DMS114 treated with DMSO at 0.1 percent for 48 hours (cell line): ENCODE results near the gene KRTAP10-2.
"Not testable (repeated sequence)": the region's sequence is repeated elsewhere in the genome, so short reads cannot be mapped to it uniquely, and the experiment has no call there.

Experiments used
- DNase-seq: peaks from one replicate; lab custom pipeline; 2025; ENCODE audit not compliant: unreplicated experiment; lab: John Stamatoyannopoulos, UW

The KRTAP10-2 gene

DNA sequence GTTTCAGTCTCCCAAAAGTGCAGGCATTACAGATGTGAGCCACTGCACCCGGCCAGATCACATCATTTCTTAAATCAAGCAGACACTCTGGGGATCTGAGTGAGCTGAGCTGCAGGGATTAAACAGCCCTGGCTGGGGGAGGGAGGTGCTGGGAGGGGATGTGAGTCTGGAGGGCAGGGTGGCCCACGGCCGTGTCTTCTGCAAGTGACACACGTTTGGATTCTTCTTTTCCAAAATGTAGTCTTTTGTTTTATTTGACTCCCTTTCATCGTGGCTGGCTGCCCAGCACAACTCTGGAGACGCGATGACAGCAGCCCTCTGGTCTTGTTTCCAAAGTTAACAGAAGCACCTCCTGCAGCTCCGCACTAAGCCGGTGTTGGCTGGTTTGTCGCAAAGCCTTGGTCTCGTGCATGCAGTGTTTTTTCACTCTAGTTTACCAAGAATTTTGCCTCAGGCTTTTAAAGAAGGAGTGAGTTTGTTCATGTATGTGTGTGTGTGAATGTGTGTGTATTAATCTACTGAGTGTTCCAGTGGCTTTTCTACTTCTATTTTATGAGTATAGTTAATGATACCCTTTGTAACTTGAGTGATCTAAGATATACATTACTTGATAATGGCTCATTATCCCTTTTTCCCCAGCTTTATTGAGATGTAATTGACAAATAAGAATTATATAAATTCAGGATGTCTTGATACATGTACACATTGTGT lies 31.9 kb upstream of the KRTAP10-2 start:
- no peak for DNase-seq

DNA sequence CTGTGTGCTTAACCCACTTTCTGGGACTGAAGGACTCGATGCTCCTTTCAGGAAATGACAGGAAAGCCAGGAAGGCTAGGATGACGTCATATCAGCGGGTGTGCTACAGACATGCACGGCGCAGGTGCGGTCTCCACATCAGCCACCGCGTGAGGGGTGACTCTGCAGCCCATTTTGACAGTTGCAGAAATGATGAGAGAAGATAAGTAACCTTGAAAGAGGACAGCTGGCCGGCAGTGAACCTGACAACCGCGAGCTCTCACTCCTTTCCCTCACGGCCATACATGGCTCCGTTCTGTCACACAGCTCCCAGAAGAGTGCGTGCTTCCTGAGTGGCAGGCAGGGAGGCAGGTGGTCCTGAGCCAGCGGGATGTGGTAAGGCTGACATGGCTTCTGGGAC lies 30.8 kb upstream of the KRTAP10-2 start:
- no peak for DNase-seq

DNA sequence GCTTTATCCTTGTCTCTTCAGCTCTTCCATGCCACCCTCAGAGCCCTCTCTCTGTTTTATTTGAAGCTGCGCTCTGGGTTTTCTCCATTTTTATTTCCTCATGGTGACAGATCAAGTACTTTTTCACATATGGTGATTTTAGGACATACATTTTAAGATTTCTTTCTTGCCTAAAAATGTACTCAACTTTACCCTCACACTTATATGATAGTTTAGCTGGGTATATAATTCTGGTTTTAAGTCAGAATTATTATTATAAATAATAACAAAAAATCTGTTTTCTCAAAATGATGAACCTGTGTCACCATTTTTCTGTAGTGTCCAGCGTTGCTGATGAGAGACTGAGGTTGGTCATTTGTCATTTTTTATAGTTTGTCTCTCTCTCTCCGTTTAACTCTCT lies 29.9 kb upstream of the KRTAP10-2 start:
- no peak for DNase-seq

DNA sequence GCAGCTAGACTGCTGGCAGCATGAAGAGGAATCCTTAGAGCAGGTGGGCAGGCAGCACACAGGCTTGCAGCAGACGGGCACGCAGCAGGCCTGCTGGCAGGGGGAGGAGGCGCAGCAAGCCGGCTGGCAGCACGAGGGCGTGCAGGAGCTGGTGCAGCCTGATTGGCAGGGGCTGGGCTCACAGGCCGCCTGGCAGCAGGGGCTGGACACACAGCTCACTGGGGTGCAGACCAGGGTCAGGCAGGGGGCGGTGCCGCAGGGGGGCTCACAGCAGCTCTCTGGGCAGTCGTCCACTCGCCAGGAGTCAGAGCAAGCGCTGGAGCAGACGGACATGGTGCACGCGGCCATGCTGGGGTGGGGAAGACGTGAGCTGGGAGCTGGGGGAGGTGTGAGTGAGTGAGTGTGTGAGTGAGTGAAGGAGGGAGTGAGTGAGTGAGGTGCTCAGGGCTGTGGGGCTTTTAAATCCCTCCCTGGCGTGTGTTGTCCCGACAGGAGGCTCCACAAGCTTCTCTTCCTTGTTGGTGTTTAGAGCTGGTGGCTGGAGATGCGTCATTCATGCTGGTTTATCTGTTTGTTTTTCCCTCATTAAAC lies 29.0 kb upstream of the KRTAP10-2 start, which contains the start of gene KRTAP10-5:
KRTAP10-5 (minus strand) TSS at position 374 of the 591 bp plus-strand sequence; CDS start at position 348, 26 bp downstream.
- DNase-seq, result not testable (repeated sequence)

DNA sequence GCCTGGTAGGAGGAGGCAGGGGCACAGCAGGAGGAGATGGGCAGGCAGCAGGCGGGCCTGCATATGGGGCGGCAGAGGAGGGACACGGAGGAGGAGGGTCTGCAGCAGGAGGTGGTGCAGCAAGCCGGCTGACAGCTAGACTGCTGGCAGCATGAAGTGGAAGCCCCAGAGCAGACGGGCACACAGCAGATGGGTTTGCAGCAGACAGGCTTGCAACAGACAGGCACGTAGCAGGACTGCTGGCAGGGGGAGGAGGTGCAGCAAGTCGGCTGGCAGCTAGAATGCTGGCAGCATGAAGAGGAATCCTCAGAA lies 28.5 kb upstream of the KRTAP10-2 start:
- no peak for DNase-seq

DNA sequence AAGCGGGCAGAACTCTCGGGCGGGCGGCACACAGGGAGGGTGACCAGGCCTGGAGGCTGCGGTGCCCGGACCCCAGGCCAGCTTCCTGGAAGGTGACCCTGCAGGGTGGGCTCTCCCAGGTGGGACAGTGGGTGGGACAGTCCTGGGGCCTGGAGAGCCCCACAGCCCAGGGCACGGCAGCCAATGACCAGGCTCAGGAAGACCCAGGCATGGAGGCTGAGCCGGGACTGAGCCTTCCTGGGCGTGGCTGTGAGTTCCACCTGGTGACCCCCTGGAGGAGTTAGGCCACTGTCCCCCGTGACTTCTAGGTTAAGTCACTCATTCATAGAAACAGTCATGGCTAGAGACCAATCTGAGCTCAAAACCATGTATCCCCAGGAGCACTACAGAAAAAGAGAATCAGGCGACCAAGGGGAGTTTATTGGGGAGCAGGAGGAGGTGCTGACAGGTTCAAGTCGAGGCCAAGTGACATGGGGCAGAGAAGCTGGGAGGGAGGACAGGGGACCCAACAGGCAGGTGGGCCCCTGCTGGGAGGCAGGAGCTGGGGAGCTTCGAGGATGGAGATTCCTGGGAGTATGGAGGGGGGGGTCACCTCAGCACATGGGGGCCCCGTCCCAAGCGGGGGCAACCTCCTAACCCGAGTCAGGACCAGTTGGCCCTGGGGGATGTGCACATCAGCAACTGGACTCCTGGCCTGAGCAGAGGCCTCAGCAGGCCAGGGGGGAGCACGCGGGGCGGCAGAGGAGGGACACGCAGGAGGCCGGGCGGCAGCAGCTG lies 27.9 kb upstream of the KRTAP10-2 start:
- no peak for DNase-seq

DNA sequence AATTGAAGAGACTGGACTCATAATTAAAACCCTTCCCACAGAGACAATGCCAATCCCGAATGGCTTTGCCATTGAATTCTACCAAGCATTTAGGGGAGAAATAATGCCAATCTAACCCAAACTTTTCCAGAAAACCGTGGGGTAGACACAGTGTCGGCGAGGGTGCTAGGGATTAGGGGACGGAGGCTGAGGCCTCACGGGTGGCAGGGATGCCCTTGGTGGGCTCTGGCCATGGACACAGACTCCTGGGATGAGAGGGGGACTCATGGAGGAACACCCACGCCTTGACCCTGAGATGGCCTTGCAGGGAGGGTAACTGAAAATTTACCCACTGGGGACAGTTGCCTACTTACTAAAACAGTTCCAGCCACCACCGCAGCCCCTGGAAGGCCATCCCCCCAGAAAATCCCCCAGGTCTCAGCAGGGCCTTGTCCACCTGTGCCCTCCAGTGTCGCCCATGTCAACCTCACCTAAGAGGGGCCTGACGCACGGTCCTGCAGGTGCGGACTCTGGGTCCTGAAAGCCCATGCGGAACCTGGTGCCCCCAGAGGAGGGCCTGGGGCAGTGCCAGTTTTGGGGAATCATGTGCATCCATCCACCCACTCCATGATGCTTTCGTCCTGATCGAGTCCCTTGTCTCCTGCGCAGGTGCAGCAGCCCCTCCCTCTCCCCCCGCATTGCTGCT lies 27.2 kb upstream of the KRTAP10-2 start:
- DNase-seq, result no peak

DNA sequence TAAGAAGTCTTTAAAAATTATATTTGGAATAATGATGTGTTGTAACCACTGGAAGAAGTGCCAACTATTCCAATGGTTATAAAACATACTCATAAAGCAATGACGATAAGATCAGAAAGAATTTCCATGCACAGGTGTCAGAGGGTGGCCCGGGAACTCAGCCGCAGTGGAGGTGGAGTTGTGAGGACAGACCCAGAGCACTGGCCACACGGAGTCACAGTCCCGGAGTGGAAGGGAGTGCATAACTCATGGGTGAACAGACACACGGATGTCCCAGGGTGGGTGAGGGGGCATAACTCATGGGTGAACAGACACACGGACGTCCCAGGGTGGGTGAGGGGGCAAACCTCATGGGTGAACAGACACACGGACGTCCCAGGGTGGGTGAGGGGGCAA lies 24.7 kb upstream of the KRTAP10-2 start:
- DNase-seq, result no peak

DNA sequence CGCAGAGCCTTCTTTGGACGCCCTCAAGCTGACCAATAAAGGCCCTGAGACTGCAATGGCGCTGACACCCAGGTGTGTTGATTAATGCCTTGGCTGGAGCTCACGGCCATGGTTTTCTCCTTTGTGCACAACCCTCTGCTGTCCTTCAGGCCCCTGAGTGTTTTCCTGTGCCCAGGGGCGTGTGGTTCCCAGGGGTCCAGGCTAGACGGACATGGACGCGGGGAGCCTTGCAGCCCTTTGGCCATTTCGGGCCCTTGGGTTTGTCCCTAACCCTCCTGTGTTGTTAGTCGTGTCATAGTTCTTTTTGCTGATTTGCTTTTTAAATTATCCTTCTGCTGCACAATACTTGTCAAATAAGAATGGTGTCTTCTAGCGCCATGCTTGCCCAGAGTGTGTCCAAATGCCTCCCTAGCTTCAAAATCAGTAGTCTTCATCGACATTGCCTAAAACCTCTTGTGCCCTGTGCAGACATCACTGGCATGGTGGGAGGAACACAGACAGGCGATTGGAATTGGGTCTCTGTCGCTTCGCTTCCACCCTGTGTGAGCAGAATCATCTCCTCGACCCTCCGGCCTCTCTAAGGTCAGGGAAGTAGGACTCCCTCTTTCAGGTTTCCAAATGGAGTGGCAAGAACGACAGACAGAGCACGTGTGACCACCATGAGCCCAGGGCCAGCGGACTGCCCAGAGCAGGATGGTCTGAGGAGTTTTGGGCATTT lies 24.2 kb upstream of the KRTAP10-2 start:
- no peak for DNase-seq

DNA sequence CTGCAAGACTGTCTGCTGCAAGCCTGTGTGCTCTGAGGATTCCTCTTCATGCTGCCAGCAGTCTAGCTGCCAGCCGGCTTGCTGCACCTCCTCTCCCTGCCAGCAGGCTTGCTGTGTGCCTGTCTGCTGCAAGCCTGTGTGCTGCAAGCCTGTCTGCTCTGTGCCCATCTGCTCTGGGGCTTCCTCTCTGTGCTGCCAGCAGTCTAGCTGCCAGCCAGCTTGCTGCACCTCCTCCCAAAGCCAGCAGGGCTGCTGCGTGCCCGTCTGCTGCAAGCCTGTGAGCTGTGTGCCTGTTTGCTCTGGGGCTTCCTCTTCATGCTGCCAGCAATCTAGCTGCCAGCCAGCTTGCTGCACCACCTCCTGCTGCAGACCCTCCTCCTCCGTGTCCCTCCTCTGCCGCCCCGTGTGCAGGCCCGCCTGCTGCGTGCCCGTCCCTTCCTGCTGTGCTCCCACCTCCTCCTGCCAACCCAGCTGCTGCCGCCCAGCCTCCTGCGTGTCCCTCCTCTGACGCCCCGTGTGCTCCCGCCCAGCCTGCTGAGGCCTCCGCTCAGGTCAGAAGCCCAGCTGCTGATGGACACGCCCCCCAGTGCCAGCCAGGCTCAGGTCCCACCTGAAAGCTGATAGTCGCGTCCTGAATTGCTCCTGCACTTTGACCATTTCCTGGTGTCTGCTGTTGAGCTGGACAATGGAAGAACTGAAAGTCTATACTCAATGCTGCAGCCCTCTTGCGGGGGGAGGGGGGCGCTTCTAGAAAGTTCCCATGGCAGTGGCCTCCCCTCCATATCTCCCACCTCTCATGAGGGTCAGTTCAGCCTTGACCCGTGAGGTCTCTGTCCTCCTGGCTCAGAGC lies 23.4 kb upstream of the KRTAP10-2 start:
- no peak for DNase-seq

DNA sequence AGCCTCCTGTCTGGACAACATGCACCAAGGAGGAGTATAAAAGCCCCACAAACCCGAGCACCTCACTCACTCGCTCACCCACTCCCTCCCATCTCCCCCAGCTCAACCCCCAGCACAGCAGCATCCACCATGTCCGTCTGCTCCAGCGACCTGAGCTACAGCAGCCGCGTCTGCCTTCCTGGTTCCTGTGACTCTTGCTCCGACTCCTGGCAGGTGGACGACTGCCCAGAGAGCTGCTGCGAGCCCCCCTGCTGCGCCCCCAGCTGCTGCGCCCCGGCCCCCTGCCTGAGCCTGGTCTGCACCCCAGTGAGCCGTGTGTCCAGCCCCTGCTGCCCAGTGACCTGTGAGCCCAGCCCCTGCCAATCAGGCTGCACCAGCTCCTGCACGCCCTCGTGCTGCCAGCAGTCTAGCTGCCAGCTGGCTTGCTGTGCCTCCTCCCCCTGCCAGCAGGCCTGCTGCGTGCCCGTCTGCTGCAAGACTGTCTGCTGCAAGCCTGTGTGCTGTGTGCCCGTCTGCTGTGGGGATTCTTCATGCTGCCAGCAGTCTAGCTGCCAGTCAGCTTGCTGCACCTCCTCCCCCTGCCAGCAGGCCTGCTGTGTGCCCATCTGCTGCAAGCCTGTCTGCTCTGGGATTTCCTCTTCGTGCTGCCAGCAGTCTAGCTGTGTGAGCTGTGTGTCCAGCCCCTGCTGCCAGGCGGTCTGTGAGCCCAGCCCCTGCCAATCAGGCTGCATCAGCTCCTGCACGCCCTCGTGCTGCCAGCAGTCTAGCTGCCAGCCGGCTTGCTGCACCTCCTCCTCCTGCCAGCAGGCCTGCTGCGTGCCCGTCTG lies 22.5 kb upstream of the KRTAP10-2 start, which contains the start of gene KRTAP10-4:
KRTAP10-4 (plus strand) TSS at position 100 of the 827 bp plus-strand sequence; CDS start at position 130, 30 bp downstream.
- DNase-seq, result not testable (repeated sequence)

DNA sequence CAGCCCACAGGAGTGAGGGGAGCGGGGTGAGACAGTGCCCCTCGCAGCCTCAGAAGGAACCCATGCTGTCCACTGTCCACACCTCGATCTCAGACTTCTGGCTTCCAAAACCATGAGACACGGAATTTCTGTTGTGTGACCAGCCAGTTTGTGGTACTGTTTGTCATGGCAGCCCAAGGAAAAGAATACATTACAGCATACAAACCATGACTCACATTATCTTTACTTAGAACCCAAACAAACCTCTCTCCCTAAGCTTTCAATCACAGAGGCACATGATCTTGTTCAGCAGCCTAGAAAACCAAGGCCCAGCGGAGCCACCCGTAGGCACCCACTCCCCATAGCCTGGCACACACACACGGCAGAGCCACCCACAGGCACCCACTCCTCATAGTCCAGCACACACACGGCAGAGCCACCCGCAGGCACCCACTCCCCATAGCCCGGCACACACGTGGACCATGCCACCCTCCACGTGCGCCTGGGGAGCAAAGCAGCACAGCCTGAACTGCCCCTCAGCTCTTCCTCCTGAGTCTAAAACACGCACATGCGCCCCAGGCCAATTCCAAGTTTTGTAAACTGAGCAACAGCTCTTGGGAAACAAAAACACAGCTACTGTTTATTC lies 21.8 kb upstream of the KRTAP10-2 start:
- DNase-seq, result no peak

DNA sequence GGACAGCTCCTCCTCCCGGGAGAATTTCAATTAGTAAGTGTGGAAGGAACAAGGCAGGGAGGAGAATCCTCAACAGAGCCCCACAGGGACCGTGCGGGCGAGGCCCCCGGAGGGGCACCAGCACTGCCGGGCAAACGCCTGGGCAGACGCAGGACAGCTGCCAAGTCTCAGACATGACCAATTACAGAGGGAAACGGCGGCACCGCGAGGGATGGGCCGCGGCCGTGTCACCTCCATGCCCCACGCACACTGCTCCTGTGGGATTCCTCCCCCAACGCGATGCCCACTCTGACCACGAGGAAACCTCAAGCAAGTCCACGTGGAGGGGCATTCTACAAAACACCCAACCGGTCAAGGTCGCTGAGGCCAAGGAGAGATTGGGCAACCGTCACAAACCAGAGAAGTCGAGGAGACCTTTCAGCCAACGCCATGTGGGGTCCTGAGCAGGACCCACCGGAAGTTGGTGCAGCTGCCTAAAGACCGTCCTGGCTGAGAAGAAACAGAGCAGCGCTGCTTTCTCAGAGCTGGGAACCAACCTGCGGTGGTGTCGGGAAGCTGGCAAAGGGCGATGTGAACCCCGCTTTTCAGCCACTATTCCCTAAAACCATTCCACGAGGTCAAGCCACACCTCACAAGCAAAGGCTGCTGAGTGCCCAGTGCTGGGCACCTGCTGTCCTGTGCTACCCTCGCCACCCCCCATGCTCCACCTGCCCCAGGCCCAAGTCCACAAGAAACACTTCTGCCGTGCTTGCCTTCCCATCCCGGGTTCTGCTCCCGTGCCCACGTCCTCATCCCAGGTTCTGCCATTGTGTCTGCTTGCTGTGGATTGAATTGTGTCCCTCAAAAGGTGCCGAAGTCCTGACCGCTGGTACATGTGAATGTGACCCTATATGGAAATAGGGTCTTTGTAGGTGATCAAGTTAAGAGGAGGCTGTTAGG lies 20.8 kb upstream of the KRTAP10-2 start:
- DNase-seq, result no peak

DNA sequence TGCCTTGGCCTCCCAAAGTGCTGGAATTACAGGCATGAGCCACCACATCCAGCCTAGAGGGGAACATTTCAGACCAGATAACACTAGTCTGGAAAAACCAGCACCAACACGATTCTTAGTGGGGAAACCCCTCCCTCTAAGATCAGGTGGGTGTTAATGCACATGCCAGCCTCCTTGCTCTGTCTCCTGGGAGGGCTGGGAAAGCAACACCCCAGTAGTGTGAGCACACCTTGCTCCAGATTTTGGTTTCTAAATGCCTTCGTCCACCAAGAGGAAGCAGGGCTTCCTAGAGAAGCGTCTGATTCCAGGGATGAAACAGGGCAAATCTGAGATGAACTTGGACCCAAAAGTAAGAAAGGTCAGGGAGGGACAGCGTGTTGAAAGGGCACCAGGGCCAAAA lies 20.0 kb upstream of the KRTAP10-2 start:
- DNase-seq, result no peak

DNA sequence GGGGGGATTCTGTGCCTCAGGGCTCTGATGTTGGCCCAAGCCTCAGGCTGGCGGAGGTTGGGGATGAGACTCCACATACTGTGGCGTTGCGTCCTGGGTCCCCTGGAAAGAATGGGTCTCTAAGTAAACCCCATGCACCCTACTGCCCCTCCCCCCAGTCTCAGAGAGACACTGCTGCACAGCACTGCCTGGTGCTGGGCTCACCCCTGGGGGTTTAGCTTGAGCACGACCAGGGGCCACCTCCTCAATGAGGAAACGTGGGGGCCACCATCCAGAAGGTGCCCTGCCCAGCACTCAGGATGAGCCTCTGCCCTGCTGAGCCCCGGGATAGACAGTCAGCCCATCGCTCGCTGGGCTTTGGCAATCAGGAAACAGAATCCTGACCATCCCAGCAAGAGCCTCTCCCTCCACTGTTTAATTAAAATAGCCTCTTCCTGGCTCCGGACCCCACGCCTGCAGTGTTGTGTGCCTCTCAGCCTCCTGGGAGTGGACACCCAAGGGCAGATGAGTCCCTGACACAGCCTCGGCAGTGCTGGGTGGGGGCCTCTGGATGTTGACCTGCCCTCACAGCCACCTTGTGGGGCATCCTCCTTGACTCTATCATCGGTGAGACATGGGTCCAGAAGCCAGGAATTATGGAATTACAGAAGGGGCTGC lies 18.7 kb upstream of the KRTAP10-2 start:
- DNase-seq, result no peak

DNA sequence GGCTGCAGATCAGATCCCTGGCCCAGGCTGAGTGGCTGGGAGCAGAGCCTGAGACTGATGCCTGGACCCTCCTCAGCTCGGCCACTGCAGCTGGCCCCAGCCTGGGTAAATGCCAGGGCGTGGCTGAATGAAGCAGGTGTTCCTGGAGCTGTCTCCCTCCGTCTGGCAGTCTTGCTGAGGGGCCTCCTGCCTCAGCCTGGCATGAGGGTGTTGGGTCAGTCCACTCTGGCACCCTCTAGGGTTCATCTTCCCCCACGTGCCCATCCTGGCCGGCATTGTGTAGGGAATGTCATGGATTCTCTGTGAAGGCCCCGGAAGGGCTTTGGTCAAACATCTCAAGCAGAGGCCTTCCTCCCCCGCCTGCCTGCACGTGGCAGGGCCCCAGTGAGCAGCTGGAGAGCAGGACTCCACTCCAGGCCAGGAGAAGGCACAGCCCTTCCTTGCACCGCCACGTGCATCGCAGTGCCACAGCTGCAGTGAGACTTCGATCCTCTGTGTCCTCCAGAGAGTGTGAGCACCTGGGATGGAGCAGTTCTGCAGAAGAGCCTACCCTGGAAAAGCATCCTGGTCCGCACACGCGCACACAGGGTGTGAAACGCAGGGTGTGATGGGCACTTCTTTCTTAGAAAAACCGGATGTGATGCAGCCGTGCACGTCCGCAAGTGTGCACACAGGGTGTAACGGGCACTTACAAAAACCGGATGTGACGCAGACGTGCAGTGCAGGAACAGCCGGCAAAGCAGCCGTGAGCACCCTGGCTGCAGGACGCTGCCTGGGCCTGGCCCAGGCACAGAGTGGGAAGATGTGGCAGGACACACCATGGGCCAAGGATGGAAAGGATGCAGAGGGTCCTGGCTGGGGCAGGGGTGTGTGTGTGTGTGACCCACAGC lies 17.6 kb upstream of the KRTAP10-2 start:
- DNase-seq, result no peak
